DOHH2 (cell line): ENCODE data around the gene XBP1.
A peak's percentile ranks its signal among the peaks of the same experiment; 100 is the strongest.

Experiments used
- H3F3A ChIP-seq: fragments of 200-600 bp; sonication (generic), shearing (Covaris generic); 2 replicates; pipeline ENCODE4 v1.6.0; 2016; ENCODE audit warnings: antibody characterized with exemption, mild to moderate bottlenecking; ENCODE audit not compliant: control insufficient read depth, insufficient read depth
- H3K27ac ChIP-seq: fragments of 200-600 bp; sonication (generic); 2 replicates; pipeline ENCODE4 v1.5.1; 2014; ENCODE audit warnings: low read depth, mild to moderate bottlenecking, low read length, moderate library complexity
- H3K27me3 ChIP-seq: fragments of 200-600 bp; sonication (generic); 2 replicates; pipeline ENCODE4 v1.6.1; 2014; ENCODE audit warnings: mild to moderate bottlenecking, low read length, mixed read lengths; ENCODE audit not compliant: control insufficient read depth
- H3K36me3 ChIP-seq: fragments of 200-600 bp; sonication (generic); 2 replicates; pipeline ENCODE4 v1.6.1; 2014; ENCODE audit warnings: mild to moderate bottlenecking, low read length, moderate library complexity, mixed read lengths; ENCODE audit not compliant: control insufficient read depth
- H3K4me1 ChIP-seq: fragments of 200-600 bp; sonication (generic); 2 replicates; pipeline ENCODE4 v1.6.1; 2014; ENCODE audit warnings: mild to moderate bottlenecking, low read length, mixed read lengths; ENCODE audit not compliant: control insufficient read depth
- H3K4me2 ChIP-seq: fragments of 200-600 bp; sonication (generic); 2 replicates; pipeline ENCODE4 v1.6.0; 2014; ENCODE audit warnings: mild to moderate bottlenecking, low read length, moderate library complexity
- H3K4me3 ChIP-seq: fragments of 200-600 bp; sonication (generic); 2 replicates; pipeline ENCODE4 v1.5.1; 2014; ENCODE audit warnings: mild to moderate bottlenecking, low read length, mixed read lengths
- H3K79me2 ChIP-seq: fragments of 200-600 bp; sonication (generic); 2 replicates; pipeline ENCODE4 v1.6.1; 2014; ENCODE audit warnings: mild to moderate bottlenecking, low read length, mixed read lengths; ENCODE audit not compliant: control insufficient read depth
- H3K9me2 ChIP-seq: fragments of 200-600 bp; sonication (generic); replicated peaks from 2 replicates; pipeline ENCODE4 v1.6.1; 2014; ENCODE audit warnings: mild to moderate bottlenecking, low read length, mixed read lengths; ENCODE audit not compliant: control insufficient read depth
- H3K9me3 ChIP-seq: fragments of 200-600 bp; sonication (generic); 2 replicates; pipeline ENCODE4 v1.6.1; 2014; ENCODE audit warnings: antibody characterized with exemption, low read length, mixed read lengths; ENCODE audit not compliant: control insufficient read depth, insufficient read depth
- H4K20me1 ChIP-seq: fragments of 200-600 bp; sonication (generic); 2 replicates; pipeline ENCODE4 v1.6.0; 2014; ENCODE audit warnings: low read depth, mild to moderate bottlenecking, antibody characterized with exemption, low read length, moderate library complexity; ENCODE audit not compliant: control insufficient read depth, insufficient read depth
- EZH2phosphoT487 ChIP-seq: fragments of 200-600 bp; sonication (generic); IDR thresholded peaks from 2 replicates; pipeline ENCODE4 v1.6.1; 2017; ENCODE audit warnings: borderline replicate concordance, mild to moderate bottlenecking, antibody characterized with exemption, low read length, moderate library complexity, mixed read lengths
- TF ChIP-seq, protein P1 (sequence below): fragments of 200-600 bp; sonication (generic); IDR thresholded peaks from one replicate; pipeline ENCODE4 v1.5.1; 2014; ENCODE audit warnings: antibody characterized with exemption, mild to moderate bottlenecking, low read depth, low read length; ENCODE audit not compliant: poor library complexity, severe bottlenecking

The XBP1 gene

GRCh38 chr22:28822930-28823551 lies 22.7 kb upstream of the XBP1 start:
- Histone ChIP-seq H3K27me3 (no peaks in the 10 kb centered on the region), H3K79me2 (no peaks in the 10 kb centered on the region), H3K36me3 (no peaks in the 10 kb centered on the region), H3K4me3 (no peak overlapping the region), H3K9me3 (no peaks in the 10 kb centered on the region), H3F3A (peaks cover 3% of the 10 kb centered on the region; the same call in 1 of the 2 replicates), H3K4me1 (peaks cover 51% of the 10 kb centered on the region), H3K4me2 (peak overlapping the region; percentile 42), H4K20me1 (no peaks in the 10 kb centered on the region), H3K9me2 (no peaks in the 10 kb centered on the region), H3K27ac (peak overlapping the region; percentile 67)
- no peak for TF ChIP-seq EZH2phosphoT487
- TF ChIP-seq, protein P1, sequence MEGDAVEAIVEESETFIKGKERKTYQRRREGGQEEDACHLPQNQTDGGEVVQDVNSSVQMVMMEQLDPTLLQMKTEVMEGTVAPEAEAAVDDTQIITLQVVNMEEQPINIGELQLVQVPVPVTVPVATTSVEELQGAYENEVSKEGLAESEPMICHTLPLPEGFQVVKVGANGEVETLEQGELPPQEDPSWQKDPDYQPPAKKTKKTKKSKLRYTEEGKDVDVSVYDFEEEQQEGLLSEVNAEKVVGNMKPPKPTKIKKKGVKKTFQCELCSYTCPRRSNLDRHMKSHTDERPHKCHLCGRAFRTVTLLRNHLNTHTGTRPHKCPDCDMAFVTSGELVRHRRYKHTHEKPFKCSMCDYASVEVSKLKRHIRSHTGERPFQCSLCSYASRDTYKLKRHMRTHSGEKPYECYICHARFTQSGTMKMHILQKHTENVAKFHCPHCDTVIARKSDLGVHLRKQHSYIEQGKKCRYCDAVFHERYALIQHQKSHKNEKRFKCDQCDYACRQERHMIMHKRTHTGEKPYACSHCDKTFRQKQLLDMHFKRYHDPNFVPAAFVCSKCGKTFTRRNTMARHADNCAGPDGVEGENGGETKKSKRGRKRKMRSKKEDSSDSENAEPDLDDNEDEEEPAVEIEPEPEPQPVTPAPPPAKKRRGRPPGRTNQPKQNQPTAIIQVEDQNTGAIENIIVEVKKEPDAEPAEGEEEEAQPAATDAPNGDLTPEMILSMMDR: no peak

DNA sequence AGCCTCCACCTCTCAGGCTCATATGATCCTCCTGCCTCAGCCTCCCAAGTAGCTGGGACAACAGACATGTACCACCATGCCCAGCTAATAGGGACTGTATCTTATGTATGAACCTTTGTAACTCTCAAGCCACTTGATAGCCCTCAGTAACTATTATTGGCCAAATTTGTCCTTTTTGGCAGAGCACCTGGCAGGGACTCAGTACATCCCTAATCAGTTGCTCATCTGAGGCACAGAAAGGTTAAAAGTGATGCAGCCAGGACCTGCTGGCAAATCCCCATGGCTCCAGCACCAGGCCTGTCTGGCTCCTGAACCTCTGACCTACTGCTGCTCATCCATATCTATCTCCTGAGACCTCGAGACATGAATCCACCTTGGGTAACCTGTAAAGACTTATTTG lies 21.1 kb upstream of the XBP1 start:
- Histone ChIP-seq H3K4me1 (peaks cover 62% of the 10 kb centered on the region), H3K36me3 (no peaks in the 10 kb centered on the region), H3F3A (peaks cover 3% of the 10 kb centered on the region; the same call in 1 of the 2 replicates), H3K4me2 (no peak overlapping the region), H3K9me2 (no peaks in the 10 kb centered on the region), H3K27me3 (no peaks in the 10 kb centered on the region), H3K9me3 (no peaks in the 10 kb centered on the region), H3K27ac (no peak overlapping the region), H3K79me2 (no peaks in the 10 kb centered on the region), H3K4me3 (no peak overlapping the region), H4K20me1 (no peaks in the 10 kb centered on the region)
- TF ChIP-seq, protein P1: no peak

DNA sequence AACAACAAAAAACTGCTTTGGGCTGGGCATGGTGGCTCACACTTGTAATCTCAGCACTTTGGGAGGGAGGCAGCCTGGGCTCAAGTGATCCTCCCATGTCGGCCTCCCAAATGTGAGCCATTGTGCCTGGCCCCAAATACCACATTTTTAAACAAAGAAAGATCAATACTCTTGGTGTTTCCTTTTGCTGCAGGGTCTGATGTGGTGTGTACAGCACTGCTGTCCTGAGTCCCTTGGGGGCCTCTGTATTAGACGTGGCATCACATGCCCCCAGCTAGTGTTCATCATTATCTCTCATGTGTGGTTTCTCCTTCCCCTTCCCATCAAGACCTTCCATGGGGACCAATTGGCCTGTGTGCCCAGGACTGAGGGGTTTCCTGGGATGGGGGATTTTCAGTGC lies 20.5 kb upstream of the XBP1 start:
- H3K9me3 ChIP-seq: no peaks in the 10 kb centered on the region
- H3K79me2 ChIP-seq: no peaks in the 10 kb centered on the region

More for the DNA sequence above, 20.5 kb upstream of the XBP1 start:
- H3K4me2 ChIP-seq: no peak overlapping the region
- no peak overlapping the region for H3K27ac ChIP-seq
- H3F3A ChIP-seq: peaks cover 3% of the 10 kb centered on the region; the same call in 1 of the 2 replicates
- peaks cover 59% of the 10 kb centered on the region for H3K4me1 ChIP-seq
- no peaks in the 10 kb centered on the region for H3K36me3 ChIP-seq
- TF ChIP-seq, protein P1: no peak
- TF ChIP-seq EZH2phosphoT487: no peak
- H3K4me3 ChIP-seq: no peak overlapping the region
- H3K27me3 ChIP-seq: no peaks in the 10 kb centered on the region
- H3K9me2 ChIP-seq: no peaks in the 10 kb centered on the region
- no peaks in the 10 kb centered on the region for H4K20me1 ChIP-seq
